ENCODE data around the gene CACNG3.

The CACNG3 gene

GRCh38 chr16:24346734-24347133, 90.6 kb downstream of the CACNG3 start:
- H3K27me3 ChIP-seq (replicated peaks in 2 of 5; ENCODE audit: control insufficient read depth in 4 of 5, insufficient read depth in 5 of 5, low read length in 4 of 5): peaks cover 0 to 11% (median 0%) of the 10 kb centered on the region in 5 experiments
- ChIA-PET CTCF (no interaction called here), POLR2A (no interaction called here)
- peaks cover 0 to 2% (median 0%) of the 10 kb centered on the region in 5 experiments for H3K9me3 ChIP-seq (ENCODE audit: control extremely low read depth in 1 of 5, control insufficient read depth in 4 of 5, insufficient read depth in 2 of 5, low read depth in 1 of 5, low read length in 4 of 5)
- WGBS (ENCODE audit: insufficient coverage): 78% methylated on average over 6 of the region's 11 CpGs
- no peak for DNase-seq
- H3K27ac ChIP-seq (ENCODE audit: insufficient read depth in 1 of 2, low read depth in 1 of 2, low read length in 2 of 2, poor library complexity in 1 of 2, severe bottlenecking in 2 of 2): no peak overlapping the region
- no peak overlapping the region for H3K4me3 ChIP-seq (ENCODE audit: control insufficient read depth in 1 of 7, extremely low read depth in 1 of 7, insufficient read depth in 4 of 7, low read depth in 2 of 7, low read length in 6 of 7)
- H3K4me1 ChIP-seq (ENCODE audit: control extremely low read depth in 1 of 4, control insufficient read depth in 4 of 4, insufficient read depth in 4 of 4, low read length in 3 of 4): no peaks in the 10 kb centered on the region
- no peaks in the 10 kb centered on the region for H3K36me3 ChIP-seq (ENCODE audit: control insufficient read depth in 4 of 4, insufficient read depth in 4 of 4, low read length in 3 of 4)

- no peak for DNase-seq
- H3K9me3 ChIP-seq (ENCODE audit: control extremely low read depth in 1 of 5, control insufficient read depth in 4 of 5, insufficient read depth in 2 of 5, low read depth in 1 of 5, low read length in 4 of 5): peaks cover 0 to 2% (median 0%) of the 10 kb centered on the region in 5 experiments
- H3K27me3 ChIP-seq (replicated peaks in 2 of 5; ENCODE audit: control insufficient read depth in 4 of 5, insufficient read depth in 5 of 5, low read length in 4 of 5): peaks cover 0 to 11% (median 0%) of the 10 kb centered on the region in 5 experiments
- H3K36me3 ChIP-seq (ENCODE audit: control insufficient read depth in 4 of 4, insufficient read depth in 4 of 4, low read length in 3 of 4): no peaks in the 10 kb centered on the region
- ChIA-PET CTCF (no interaction called here), POLR2A (no interaction called here)
- no peak overlapping the region for H3K4me3 ChIP-seq (ENCODE audit: control insufficient read depth in 1 of 7, extremely low read depth in 1 of 7, insufficient read depth in 4 of 7, low read depth in 2 of 7, low read length in 6 of 7)
- no peaks in the 10 kb centered on the region for H3K4me1 ChIP-seq (ENCODE audit: control extremely low read depth in 1 of 4, control insufficient read depth in 4 of 4, insufficient read depth in 4 of 4, low read length in 3 of 4)
- no peak overlapping the region for H3K27ac ChIP-seq (ENCODE audit: insufficient read depth in 1 of 2, low read depth in 1 of 2, low read length in 2 of 2, poor library complexity in 1 of 2, severe bottlenecking in 2 of 2)
- WGBS (ENCODE audit: insufficient coverage): 50% methylated on average over 2 of the region's 2 CpGs
These were observed 91.4 kb downstream of the CACNG3 start for GRCh38 chr16:24347556-24347955.

GRCh38 chr16:24348545-24349290, 92.6 kb downstream of the CACNG3 start:
- peaks cover 0 to 4% (median 0%) of the 10 kb centered on the region in 5 experiments for H3K9me3 ChIP-seq (ENCODE audit: control extremely low read depth in 1 of 5, control insufficient read depth in 4 of 5, insufficient read depth in 2 of 5, low read depth in 1 of 5, low read length in 4 of 5)
- no peak for DNase-seq
- H3K4me1 ChIP-seq (ENCODE audit: control extremely low read depth in 1 of 4, control insufficient read depth in 4 of 4, insufficient read depth in 4 of 4, low read length in 3 of 4): no peaks in the 10 kb centered on the region
- ChIA-PET POLR2A (no interaction called here), CTCF (no interaction called here)
- no peak overlapping the region for H3K27ac ChIP-seq (ENCODE audit: insufficient read depth in 1 of 2, low read depth in 1 of 2, low read length in 2 of 2, poor library complexity in 1 of 2, severe bottlenecking in 2 of 2)
- no peak overlapping the region for H3K4me3 ChIP-seq (ENCODE audit: control insufficient read depth in 1 of 7, extremely low read depth in 1 of 7, insufficient read depth in 4 of 7, low read depth in 2 of 7, low read length in 6 of 7)
- H3K27me3 ChIP-seq (replicated peaks in 2 of 5; ENCODE audit: control insufficient read depth in 4 of 5, insufficient read depth in 5 of 5, low read length in 4 of 5): peaks cover 0 to 11% (median 0%) of the 10 kb centered on the region in 5 experiments
- H3K36me3 ChIP-seq (ENCODE audit: control insufficient read depth in 4 of 4, insufficient read depth in 4 of 4, low read length in 3 of 4): no peaks in the 10 kb centered on the region
- 62% methylated on average over 7 of the region's 9 CpGs for WGBS (ENCODE audit: insufficient coverage)

- H3K36me3 ChIP-seq (ENCODE audit: control insufficient read depth in 4 of 4, insufficient read depth in 4 of 4, low read length in 3 of 4): no peaks in the 10 kb centered on the region
- peaks cover 0 to 4% (median 0%) of the 10 kb centered on the region in 5 experiments for H3K9me3 ChIP-seq (ENCODE audit: control extremely low read depth in 1 of 5, control insufficient read depth in 4 of 5, insufficient read depth in 2 of 5, low read depth in 1 of 5, low read length in 4 of 5)
- H3K27me3 ChIP-seq (replicated peaks in 2 of 5; ENCODE audit: control insufficient read depth in 4 of 5, insufficient read depth in 5 of 5, low read length in 4 of 5): peaks cover 0 to 13% (median 0%) of the 10 kb centered on the region in 5 experiments
- ChIA-PET POLR2A (no interaction called here), CTCF (no interaction called here)
- WGBS (ENCODE audit: insufficient coverage): 76% methylated on average over 8 of the region's 8 CpGs
- no peak overlapping the region for H3K27ac ChIP-seq (ENCODE audit: insufficient read depth in 1 of 2, low read depth in 1 of 2, low read length in 2 of 2, poor library complexity in 1 of 2, severe bottlenecking in 2 of 2)
- no peaks in the 10 kb centered on the region for H3K4me1 ChIP-seq (ENCODE audit: control extremely low read depth in 1 of 4, control insufficient read depth in 4 of 4, insufficient read depth in 4 of 4, low read length in 3 of 4)
- no peak for DNase-seq
- H3K4me3 ChIP-seq (ENCODE audit: control insufficient read depth in 1 of 7, extremely low read depth in 1 of 7, insufficient read depth in 4 of 7, low read depth in 2 of 7, low read length in 6 of 7): no peak overlapping the region
These were observed 93.2 kb downstream of the CACNG3 start for GRCh38 chr16:24349320-24349719.

- 91% methylated on average over 5 of the region's 5 CpGs for WGBS (ENCODE audit: insufficient coverage)
- no peaks in the 10 kb centered on the region for H3K36me3 ChIP-seq (ENCODE audit: control insufficient read depth in 4 of 4, insufficient read depth in 4 of 4, low read length in 3 of 4)
- H3K4me1 ChIP-seq (ENCODE audit: control extremely low read depth in 1 of 4, control insufficient read depth in 4 of 4, insufficient read depth in 4 of 4, low read length in 3 of 4): no peaks in the 10 kb centered on the region
- no peak for DNase-seq
- no peak overlapping the region for H3K27ac ChIP-seq (ENCODE audit: insufficient read depth in 1 of 2, low read depth in 1 of 2, low read length in 2 of 2, poor library complexity in 1 of 2, severe bottlenecking in 2 of 2)
- ChIA-PET POLR2A (no interaction called here), CTCF (no interaction called here)
- H3K27me3 ChIP-seq (replicated peaks in 2 of 5; ENCODE audit: control insufficient read depth in 4 of 5, insufficient read depth in 5 of 5, low read length in 4 of 5): peaks cover 0 to 18% (median 0%) of the 10 kb centered on the region in 5 experiments
- peaks cover 0 to 4% (median 0%) of the 10 kb centered on the region in 5 experiments for H3K9me3 ChIP-seq (ENCODE audit: control extremely low read depth in 1 of 5, control insufficient read depth in 4 of 5, insufficient read depth in 2 of 5, low read depth in 1 of 5, low read length in 4 of 5)
- no peak overlapping the region for H3K4me3 ChIP-seq (ENCODE audit: control insufficient read depth in 1 of 7, extremely low read depth in 1 of 7, insufficient read depth in 4 of 7, low read depth in 2 of 7, low read length in 6 of 7)
These were observed 96.6 kb downstream of the CACNG3 start for GRCh38 chr16:24352746-24353145.

- DNase-seq: no peak
- no peaks in the 10 kb centered on the region for H3K36me3 ChIP-seq (ENCODE audit: control insufficient read depth in 4 of 4, insufficient read depth in 4 of 4, low read length in 3 of 4)
- H3K4me1 ChIP-seq (ENCODE audit: control extremely low read depth in 1 of 4, control insufficient read depth in 4 of 4, insufficient read depth in 4 of 4, low read length in 3 of 4): no peaks in the 10 kb centered on the region
- H3K4me3 ChIP-seq (ENCODE audit: control insufficient read depth in 1 of 7, extremely low read depth in 1 of 7, insufficient read depth in 4 of 7, low read depth in 2 of 7, low read length in 6 of 7): no peak overlapping the region
- peaks cover 0 to 4% (median 0%) of the 10 kb centered on the region in 5 experiments for H3K9me3 ChIP-seq (ENCODE audit: control extremely low read depth in 1 of 5, control insufficient read depth in 4 of 5, insufficient read depth in 2 of 5, low read depth in 1 of 5, low read length in 4 of 5)
- 80% methylated on average over 4 of the region's 5 CpGs for WGBS (ENCODE audit: insufficient coverage)
- no peak overlapping the region for H3K27ac ChIP-seq (ENCODE audit: insufficient read depth in 1 of 2, low read depth in 1 of 2, low read length in 2 of 2, poor library complexity in 1 of 2, severe bottlenecking in 2 of 2)
- ChIA-PET CTCF (no interaction called here), POLR2A (no interaction called here)
- H3K27me3 ChIP-seq (replicated peaks in 2 of 5; ENCODE audit: control insufficient read depth in 4 of 5, insufficient read depth in 5 of 5, low read length in 4 of 5): peaks cover 0 to 13% (median 0%) of the 10 kb centered on the region in 5 experiments
These were observed 97.5 kb downstream of the CACNG3 start for GRCh38 chr16:24353622-24354021.

GRCh38 chr16:24357511-24357910, 101.4 kb downstream of the CACNG3 start:
- H3K27me3 ChIP-seq (replicated peaks in 2 of 5; ENCODE audit: control insufficient read depth in 4 of 5, insufficient read depth in 5 of 5, low read length in 4 of 5): peaks cover 0 to 11% (median 0%) of the 10 kb centered on the region in 5 experiments
- no peaks in the 10 kb centered on the region for H3K4me1 ChIP-seq (ENCODE audit: control extremely low read depth in 1 of 4, control insufficient read depth in 4 of 4, insufficient read depth in 4 of 4, low read length in 3 of 4)
- no peaks in the 10 kb centered on the region for H3K36me3 ChIP-seq (ENCODE audit: control insufficient read depth in 4 of 4, insufficient read depth in 4 of 4, low read length in 3 of 4)
- POLR2A ChIA-PET: no interaction called here
- no peak overlapping the region for H3K27ac ChIP-seq (ENCODE audit: insufficient read depth in 1 of 2, low read depth in 1 of 2, low read length in 2 of 2, poor library complexity in 1 of 2, severe bottlenecking in 2 of 2)
- no peak for DNase-seq
- CTCF ChIA-PET: no interaction called here
- H3K4me3 ChIP-seq (ENCODE audit: control insufficient read depth in 1 of 7, extremely low read depth in 1 of 7, insufficient read depth in 4 of 7, low read depth in 2 of 7, low read length in 6 of 7): no peak overlapping the region
- H3K9me3 ChIP-seq (ENCODE audit: control extremely low read depth in 1 of 5, control insufficient read depth in 4 of 5, insufficient read depth in 2 of 5, low read depth in 1 of 5, low read length in 4 of 5): peaks cover 0 to 4% (median 0%) of the 10 kb centered on the region in 5 experiments
- 85% methylated on average over 7 of the region's 7 CpGs for WGBS (ENCODE audit: insufficient coverage)

All from common myeloid progenitor, CD34-positive (primary cell).